NB4 (cell line): ENCODE data around the gene PPP2R1B.
"Not testable (repeated sequence)": the region's sequence is repeated elsewhere in the genome, so short reads cannot be mapped to it uniquely, and the experiment has no call there.

Source experiments
- MYC ChIP-seq: IDR thresholded peaks from 2 replicates; pipeline ENCODE4 v1.6.1; 2011; ENCODE audit warnings: low read depth, low read length
- POLR2A ChIP-seq: IDR thresholded peaks from 2 replicates; pipeline ENCODE4 v1.6.1; 2011; ENCODE audit warnings: mild to moderate bottlenecking; ENCODE audit not compliant: insufficient read length; ENCODE audit errors: extremely low read depth
- TF ChIP-seq, protein P1 (sequence below): IDR thresholded peaks from one replicate; pipeline ENCODE4 v1.5.1; 2012; ENCODE audit warnings: low read depth, low read length
- TF ChIP-seq, protein P2 (sequence below): IDR thresholded peaks from 2 replicates; pipeline ENCODE4 v1.6.1; 2011; ENCODE audit warnings: low read depth, low read length

DNA sequence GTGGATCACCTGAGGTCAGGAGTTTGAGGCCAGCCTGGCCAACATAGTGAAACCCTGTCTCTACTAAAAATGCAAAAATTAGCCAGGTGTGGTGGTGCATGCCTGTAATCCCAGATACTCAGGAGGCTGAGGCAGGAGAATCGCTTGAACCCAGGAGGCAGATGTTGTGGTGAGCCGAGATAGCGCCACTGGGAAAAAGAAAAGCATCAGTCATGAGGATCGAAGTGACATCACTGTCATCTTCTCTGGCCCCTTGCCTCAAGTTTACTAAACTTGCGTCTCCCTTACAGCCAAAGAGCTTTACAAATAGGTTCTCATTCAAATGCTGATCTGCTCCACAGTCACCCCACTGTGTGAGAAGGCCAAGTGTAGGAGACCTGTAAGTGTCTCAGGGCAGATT is 5.0 kb upstream of the PPP2R1B start:
- TF ChIP-seq POLR2A, MYC: not testable (repeated sequence)
- TF ChIP-seq, protein P1, sequence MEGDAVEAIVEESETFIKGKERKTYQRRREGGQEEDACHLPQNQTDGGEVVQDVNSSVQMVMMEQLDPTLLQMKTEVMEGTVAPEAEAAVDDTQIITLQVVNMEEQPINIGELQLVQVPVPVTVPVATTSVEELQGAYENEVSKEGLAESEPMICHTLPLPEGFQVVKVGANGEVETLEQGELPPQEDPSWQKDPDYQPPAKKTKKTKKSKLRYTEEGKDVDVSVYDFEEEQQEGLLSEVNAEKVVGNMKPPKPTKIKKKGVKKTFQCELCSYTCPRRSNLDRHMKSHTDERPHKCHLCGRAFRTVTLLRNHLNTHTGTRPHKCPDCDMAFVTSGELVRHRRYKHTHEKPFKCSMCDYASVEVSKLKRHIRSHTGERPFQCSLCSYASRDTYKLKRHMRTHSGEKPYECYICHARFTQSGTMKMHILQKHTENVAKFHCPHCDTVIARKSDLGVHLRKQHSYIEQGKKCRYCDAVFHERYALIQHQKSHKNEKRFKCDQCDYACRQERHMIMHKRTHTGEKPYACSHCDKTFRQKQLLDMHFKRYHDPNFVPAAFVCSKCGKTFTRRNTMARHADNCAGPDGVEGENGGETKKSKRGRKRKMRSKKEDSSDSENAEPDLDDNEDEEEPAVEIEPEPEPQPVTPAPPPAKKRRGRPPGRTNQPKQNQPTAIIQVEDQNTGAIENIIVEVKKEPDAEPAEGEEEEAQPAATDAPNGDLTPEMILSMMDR, result not testable (repeated sequence)
- TF ChIP-seq, protein P2, sequence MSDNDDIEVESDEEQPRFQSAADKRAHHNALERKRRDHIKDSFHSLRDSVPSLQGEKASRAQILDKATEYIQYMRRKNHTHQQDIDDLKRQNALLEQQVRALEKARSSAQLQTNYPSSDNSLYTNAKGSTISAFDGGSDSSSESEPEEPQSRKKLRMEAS, result not testable (repeated sequence)
